HepG2 (cell line): ENCODE measurements around the gene ATP5F1E.

Source experiments
- ATF1 ChIP-seq: IDR thresholded peaks from 2 replicates; pipeline ENCODE4 v1.6.1; 2016; ENCODE audit warnings: mild to moderate bottlenecking, control low read depth
- CTCF ChIP-seq: sonication (generic); formaldehyde crosslinking; IDR thresholded peaks from 2 replicates; pipeline ENCODE4 v1.5.0; 2020; ENCODE audit warnings: mild to moderate bottlenecking, missing genetic modification reagents, moderate library complexity
- EHMT2 ChIP-seq: fragments of 200-600 bp; sonication (generic); IDR thresholded peaks from 2 replicates; pipeline ENCODE4 v1.7.0; 2017; ENCODE audit warnings: antibody characterized with exemption, low read depth, low read length, borderline replicate concordance
- ESRRA ChIP-seq: sonication (generic); formaldehyde crosslinking; IDR thresholded peaks from 2 replicates; pipeline ENCODE4 v1.5.1; 2020; ENCODE audit warnings: mild to moderate bottlenecking, low read depth, missing genetic modification reagents
- FOSL1 ChIP-seq: sonication (generic); formaldehyde crosslinking; IDR thresholded peaks from 2 replicates; pipeline ENCODE4 v1.9.0; 2021; ENCODE audit warnings: missing genetic modification reagents, borderline replicate concordance
- FOXM1 ChIP-seq: sonication (generic); formaldehyde crosslinking; IDR thresholded peaks from 2 replicates; pipeline ENCODE4 v1.5.0; 2020; ENCODE audit warnings: missing genetic modification reagents
- GMEB1 ChIP-seq: sonication (generic); formaldehyde crosslinking; IDR thresholded peaks from 2 replicates; pipeline ENCODE4 v1.5.1; 2020; ENCODE audit warnings: missing genetic modification reagents, mild to moderate bottlenecking, borderline replicate concordance
- SALL2 ChIP-seq: sonication (generic); formaldehyde crosslinking; IDR thresholded peaks from 2 replicates; pipeline ENCODE4 v1.8.1; 2023; ENCODE audit warnings: mild to moderate bottlenecking, missing genetic modification reagents, inconsistent platforms
- SUZ12 ChIP-seq: fragments of 150-350 bp; IDR thresholded peaks from 2 replicates; pipeline ENCODE4 v1.6.1; 2014; ENCODE audit warnings: low read depth, low read length
- ZFP36L2 ChIP-seq: sonication (generic); formaldehyde crosslinking; IDR thresholded peaks from 2 replicates; pipeline ENCODE4 v1.4.0; 2020; ENCODE audit warnings: missing genetic modification reagents
- ZNF776 ChIP-seq: sonication (generic); formaldehyde crosslinking; IDR thresholded peaks from 2 replicates; pipeline ENCODE4 v1.4.0; 2020; ENCODE audit warnings: mild to moderate bottlenecking, missing genetic modification reagents
- TF ChIP-seq, protein P1 (sequence below): IDR thresholded peaks from 2 replicates; pipeline ENCODE4 v1.6.1; 2016; ENCODE audit warnings: missing biosample characterization, missing genetic modification reagents, low read depth

DNA sequence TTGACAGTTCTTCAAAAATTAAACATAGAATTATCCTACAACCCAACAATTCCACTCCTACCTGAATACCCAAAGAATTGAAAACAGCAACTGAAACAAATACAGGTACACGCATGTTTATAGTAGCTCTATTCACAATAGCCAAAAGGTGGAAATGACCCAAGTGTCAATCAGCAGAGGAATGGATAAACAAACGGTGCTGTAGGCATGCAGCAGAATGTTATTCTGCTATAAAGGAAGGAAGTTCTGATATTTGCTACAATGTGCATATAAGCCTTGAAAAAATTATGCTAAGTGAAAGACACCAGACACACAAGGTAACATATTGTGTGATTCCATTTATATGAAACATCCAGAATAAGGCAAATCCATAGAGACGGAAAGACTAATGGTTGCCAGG is 48.9 kb upstream of the ATP5F1E start:
- no peak for TF ChIP-seq GMEB1 (CRISPR knock-in tag)
- no peak for TF ChIP-seq FOXM1 (CRISPR knock-in tag)
- TF ChIP-seq, protein P1, sequence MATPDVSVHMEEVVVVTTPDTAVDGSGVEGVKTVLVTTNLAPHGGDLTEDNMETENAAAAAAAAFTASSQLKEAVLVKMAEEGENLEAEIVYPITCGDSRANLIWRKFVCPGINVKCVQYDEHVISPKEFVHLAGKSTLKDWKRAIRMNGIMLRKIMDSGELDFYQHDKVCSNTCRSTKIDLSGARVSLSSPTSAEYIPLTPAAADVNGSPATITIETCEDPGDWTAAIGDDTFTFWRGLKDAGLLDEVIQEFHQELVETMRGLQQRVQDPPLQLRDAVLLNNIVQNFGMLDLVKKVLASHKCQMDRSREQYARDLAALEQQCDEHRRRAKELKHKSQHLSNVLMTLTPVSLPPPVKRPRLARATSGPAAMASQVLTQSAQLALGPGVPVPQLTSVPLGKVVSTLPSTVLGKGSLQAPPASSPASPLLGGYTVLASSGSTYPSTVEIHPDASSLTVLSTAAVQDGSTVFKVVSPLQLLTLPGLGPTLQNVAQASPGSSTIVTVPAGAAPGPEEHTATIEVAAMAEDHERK (CRISPR knock-in tag): no peak
- no peak for TF ChIP-seq CTCF
- no peak for TF ChIP-seq ZNF776 (CRISPR knock-in tag)
- no peak for TF ChIP-seq ATF1 (CRISPR knock-in tag)
- TF ChIP-seq SALL2 (CRISPR knock-in tag): no peak
- no peak for TF ChIP-seq ZFP36L2 (CRISPR knock-in tag)
- TF ChIP-seq FOSL1: no peak
- no peak for TF ChIP-seq ESRRA (CRISPR knock-in tag)
- TF ChIP-seq SUZ12: no peak
- TF ChIP-seq EHMT2: no peak
